ENCODE results near the gene EPHB1.

Gene EPHB1

DNA sequence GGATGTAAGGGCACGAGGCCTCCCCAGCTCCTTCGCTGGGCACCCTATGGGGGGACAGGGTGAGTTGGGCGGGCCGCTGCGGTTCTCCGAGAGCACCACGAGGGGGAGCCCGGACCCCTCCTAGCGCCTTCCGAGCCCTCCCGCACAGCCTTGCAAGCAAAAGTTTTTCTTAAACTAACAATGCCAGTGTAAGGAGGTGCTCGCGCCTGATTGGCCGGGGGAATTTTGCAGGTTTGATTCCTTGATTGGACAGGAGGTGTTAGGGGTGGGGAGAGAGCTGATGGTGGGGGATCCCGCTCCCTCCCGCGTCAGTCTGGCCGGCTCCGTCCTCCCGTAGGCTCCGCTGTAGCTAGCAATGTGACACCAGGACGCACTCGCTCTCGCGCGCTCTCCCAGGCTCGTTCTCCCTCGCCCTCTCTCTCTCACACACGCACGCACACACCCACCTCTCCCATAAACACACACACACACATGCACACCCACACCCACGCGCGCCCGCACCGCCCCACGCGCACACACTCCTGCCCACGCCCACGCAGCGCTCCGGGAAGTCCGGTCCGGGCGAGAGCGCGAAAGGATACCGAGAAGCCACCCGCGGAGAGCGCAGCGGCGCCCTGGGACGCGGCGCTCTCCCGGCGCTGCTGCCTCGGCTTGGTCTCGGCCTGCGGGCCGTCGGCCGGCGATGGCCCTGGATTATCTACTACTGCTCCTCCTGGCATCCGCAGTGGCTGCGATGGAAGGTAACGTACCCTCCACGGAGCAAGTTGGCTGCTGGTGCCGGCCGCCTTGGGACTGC lies at the start of gene EPHB1:
TSS of gene EPHB1 (plus strand) at position 311 of the 796 bp plus-strand sequence.
- in situ Hi-C loops (cut with HindIII; ENCODE audit: low sequenced_read_pairs): no loop called here

DNA sequence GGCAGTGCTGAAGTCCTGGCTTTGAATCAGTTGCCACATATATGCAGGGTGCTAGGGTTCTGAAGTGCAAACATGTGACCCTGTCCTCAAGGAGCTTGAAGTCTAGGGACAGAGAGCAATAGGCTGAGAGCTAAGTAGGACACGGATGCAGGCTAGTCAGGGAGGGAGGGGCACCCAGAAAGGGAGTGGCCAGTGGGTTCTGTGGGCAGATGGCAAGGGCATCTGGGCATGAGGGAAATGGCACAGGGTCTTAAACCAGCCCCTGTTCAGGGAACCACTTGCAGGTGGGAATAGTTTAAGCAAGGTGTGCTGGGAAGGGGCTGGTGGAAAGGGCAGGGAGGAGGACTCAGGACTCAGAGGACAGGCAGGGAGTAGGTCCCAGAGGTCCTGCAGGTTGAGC lies 46.4 kb upstream of the EPHB1 start:
- in situ Hi-C loops (cut with HindIII; ENCODE audit: low sequenced_read_pairs): no loop called here

DNA sequence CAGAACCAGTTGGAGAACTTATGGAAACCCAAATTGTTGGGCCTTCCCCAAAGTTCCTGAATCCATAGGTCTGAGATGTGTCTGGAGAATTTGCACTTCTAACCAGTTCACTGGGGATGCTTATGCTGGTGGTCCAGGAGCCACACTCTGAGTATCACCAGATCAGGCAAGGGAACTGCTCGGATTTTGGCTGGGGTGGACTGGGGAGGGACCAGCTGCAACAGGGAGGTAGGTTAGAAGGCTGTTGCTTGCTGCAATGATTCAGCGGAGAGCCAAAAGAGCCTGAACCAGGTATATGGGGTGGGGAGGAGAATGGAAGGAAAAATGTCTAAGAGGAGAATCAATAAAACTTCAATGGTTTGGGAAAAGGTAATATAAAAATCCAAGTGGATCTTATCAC lies 45.9 kb upstream of the EPHB1 start:
- in situ Hi-C loops (cut with HindIII; ENCODE audit: low sequenced_read_pairs): no loop called here

DNA sequence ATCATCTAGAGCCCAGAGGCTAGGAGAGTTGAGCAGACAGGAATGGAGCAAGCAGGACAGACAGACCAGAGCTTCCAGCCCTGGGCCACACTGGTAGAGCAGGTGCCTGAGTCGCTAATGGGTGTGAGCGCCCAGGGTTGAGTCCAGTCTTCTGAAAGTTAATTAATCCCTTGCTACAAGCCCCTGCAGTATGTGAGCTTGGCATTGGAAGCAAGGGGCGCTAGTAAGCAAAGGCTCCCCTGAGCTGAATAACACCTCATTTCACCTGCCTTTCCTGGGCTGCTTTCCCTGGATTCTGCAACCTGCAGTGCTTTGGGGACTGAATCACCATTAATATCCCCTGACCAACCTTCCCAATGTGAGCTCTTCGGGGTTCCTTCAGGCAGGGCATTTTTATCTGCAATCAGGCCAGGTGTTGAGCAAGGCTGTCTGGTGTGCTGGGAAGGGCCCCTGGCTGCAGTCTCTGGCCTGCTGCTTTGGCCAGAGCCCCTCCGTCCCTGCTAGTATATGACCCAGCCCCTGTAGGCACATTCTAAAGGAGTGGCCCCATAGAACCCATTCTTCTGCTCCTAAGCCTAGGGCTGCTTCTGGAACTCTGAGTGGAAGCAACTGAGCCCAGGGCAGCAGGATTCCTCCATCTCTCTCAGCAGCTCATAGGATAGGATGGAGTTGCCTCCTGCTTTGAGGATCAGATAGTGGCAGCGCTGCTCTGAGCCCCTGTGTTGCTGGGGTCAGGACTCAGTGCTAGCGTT lies 45.1 kb upstream of the EPHB1 start:
- in situ Hi-C loops (cut with HindIII; ENCODE audit: low sequenced_read_pairs): no loop called here

DNA sequence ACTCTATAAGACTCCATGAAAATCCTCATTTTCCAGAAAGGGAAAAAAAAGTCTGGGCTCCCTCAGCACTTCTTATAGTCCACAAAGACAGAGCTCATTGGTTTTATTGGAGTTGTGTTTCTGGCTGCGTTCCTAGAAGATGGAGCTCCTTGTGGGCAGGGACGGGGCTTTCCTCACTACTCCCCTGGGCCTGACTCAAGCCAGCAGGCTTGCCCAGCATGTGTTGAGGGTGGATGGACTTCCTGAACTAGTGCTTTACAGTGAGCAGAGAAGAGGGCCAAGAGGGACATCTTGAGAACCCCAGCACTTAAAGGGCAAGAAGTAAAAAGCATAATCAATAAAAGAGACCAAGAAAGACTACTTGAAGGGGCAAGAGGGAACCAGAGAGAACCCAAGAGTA lies 43.2 kb upstream of the EPHB1 start:
- in situ Hi-C loops (cut with HindIII; ENCODE audit: low sequenced_read_pairs): no loop called here

DNA sequence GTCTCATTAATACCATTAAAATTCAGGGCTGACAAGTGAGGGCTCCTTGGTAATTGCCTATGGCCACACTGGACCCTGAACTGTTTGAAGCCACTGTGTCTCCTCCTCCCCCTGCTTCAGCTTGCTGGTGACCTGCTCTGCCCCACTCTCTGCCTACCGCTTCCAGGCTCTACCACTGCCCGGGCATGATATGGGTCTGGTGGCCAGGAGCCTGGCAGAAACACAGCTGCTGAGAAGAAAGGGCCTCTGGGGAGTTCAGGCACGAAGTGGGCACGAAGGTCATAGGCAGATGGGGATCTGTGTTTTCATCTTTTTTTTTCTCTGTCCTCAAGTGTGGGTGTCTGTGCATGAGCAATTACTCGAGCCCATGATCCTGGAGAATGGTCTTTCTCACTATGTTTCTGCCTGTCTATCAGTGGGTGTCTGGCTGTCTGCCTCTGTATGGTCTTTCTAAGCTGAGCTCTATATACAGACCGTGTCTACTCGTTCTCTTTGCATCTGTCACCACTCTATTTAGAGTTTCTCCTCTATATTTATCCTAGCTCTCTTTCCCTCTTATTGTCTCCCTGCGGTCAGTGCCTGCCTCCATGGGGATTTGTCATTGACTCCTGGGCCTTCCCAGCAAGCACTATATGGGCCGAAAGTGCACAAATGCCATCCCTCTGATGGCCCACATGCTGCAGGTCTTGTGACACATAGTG lies 42.1 kb upstream of the EPHB1 start:
- in situ Hi-C loops (cut with HindIII; ENCODE audit: low sequenced_read_pairs): no loop called here

DNA sequence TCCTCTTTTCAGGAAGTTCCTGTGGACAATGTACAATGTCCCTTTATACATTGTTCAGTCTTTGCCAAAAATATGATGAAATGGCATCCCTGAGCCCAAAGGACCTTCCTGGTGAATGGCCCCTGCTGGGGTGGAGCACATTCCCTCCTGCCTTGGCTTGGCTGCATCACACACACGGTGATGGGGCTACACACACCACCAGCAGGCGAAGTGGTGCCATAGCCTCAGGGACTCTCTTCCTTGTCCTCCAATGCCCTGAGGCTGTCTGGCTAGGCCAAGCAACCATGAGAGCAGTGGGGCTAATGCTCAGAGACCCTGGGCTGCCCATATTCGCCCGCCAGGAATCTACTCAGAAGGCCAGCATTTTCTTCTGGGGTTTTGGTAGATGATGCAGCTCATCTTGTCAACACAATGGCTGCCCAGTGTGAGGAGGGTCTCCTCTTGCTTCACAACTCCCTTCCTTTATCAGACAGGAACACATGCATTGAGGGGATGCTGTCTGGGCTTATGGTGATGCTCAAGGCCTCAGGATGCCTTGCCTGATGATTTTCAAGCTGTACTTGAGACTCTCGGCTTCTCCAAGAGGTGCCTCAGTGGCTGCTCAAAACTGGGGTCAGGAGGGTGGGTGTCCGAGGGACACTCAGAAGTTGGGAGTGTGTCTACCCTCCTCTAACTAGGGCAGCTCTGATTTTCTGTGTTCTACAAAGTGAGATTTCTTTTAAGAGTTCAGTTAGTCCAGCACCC lies 40.9 kb upstream of the EPHB1 start:
- in situ Hi-C loops (cut with HindIII; ENCODE audit: low sequenced_read_pairs): no loop called here

DNA sequence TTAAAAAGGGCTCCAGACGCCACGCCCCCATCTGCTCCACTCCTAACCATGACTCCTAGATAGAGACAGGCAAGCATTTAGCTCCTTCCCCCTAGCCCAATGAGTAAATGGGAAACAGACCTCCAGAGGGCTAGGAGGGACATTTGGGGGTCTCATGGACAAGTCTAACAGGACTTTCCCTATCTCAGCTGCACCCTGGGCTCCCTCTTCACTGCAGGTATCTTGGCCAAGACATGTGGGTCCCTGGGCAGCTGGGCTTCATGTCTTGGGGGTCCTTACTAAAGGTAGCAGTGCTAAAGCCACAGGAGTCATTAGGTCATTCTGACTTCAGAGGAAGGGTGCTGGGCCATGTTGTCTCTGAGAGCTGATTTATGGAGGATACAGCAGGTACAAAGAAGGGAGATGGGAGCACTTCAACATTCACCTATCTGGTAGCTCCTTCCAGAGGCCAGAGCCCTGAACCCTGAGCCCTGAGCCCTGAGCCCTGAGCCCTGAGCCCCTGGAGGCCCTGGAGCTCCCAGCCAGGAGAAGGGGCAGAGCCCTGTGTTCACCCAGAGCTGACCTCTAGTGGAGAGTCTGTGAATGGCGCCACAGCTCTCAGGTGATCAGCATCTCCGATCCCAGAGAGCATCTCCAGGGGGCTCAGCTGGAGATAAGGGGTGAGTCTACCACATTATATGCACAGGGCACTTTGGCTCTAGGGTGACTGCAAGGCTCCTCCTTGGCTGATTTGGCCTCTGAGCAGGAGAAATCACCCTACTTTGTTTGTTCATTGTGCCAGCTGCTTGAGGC lies 40.1 kb upstream of the EPHB1 start:
- in situ Hi-C loops (cut with HindIII; ENCODE audit: low sequenced_read_pairs): no loop called here

DNA sequence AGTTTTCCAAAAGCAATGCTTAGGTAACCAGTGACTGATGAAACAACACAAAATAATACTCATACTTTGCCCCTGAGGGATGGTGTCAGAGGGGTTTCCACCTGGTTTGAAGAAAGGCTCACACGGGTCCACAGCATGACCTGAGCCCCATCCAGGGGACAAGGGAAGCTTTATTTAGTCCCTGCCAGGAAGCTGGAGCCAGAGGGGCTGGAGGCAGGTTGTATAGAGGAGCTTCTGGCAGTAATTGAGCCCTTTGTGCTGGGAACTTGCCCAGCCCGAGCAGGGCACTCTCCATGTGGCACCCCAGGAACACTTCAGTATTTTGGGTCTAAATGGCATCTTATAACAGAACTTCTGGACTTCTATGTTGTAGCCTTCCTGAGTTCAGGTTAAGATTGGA lies 39.2 kb upstream of the EPHB1 start:
- in situ Hi-C loops (cut with HindIII; ENCODE audit: low sequenced_read_pairs): no loop called here

DNA sequence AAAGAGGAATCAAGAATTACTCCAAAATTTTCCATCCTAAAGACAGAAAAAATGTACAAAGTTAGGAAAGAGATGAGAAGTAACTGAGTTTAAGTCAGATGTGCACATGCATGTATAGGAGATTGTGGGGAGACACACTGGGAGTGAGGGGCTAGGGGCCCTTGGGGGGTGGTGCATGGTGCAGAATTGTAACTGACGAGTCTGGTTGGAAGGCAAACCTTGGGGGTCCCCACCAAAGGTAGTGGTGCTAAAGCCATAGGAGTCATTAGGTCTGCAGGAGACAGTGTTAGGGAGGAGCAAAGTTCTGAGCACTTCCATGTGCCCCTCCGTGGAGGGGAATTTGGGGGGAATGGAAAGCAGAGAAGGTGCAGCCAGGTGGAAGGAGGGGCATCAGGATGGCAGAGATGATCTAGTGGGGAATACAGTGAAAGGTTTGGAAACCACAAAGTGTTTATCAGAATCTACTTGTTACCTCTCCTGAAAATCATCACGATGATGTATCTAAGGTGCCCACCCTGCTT lies 37.5 kb upstream of the EPHB1 start:
- in situ Hi-C loops (cut with HindIII; ENCODE audit: low sequenced_read_pairs): no loop called here

DNA sequence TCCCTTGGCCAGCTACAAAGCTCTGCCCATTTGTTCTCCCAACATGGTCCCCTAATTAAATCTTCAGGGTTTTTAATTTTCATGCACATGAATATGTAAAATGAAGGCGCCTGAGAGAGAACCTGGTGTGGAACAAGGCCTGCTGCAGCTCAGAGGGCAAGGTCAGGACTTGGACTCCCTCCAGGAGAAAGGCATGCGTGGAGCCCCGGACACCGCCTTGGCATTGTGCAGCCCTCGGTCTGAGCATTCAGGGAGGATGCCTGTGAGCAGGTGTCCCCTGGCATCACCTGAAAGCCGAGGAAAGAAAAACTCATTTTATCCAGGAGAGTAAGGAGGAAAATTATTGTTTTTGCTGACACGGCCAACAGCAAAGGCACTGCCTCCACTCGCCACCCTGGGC lies 33.8 kb upstream of the EPHB1 start:
- in situ Hi-C loops (cut with HindIII; ENCODE audit: low sequenced_read_pairs): no loop called here

DNA sequence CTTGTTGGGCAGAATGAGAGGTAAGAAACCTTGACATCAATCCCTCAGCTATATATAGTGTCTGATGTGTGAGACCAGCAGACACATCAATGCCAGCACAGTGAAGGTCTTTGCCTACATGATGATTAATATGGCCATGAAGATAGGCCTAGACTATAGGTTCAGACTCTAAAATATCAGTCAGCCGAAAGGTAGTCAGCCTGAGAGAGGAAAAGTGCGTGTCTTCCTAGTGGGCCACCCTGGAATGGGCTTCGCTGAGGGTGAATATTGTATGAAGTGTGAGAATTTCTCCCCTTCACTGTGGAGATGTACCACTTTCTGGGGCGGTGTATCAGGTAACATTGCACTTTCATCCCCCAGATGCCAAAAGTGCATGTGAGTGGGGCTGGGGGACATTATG lies 33.0 kb upstream of the EPHB1 start:
- in situ Hi-C loops (cut with HindIII; ENCODE audit: low sequenced_read_pairs): no loop called here

DNA sequence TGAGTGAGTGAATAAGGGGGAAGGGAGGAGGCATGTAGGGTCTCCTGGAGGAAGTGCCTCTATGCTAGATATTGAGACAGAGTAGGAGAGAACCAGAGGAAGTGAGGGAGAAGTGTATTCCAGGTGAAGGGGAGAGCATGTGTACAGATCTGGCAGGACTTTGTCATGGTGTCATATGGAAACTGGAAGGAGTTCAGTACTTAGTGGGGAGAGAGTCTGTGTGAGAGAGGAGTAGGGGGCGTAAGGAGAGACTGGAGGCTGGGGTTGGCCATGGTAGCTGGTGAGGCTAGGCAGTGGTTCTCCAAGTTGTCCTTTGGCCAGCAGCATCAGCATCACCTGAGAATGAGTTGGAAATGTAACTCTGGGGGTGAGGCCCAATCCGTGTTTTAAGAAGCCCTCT lies 29.6 kb upstream of the EPHB1 start:
- in situ Hi-C loops (cut with HindIII; ENCODE audit: low sequenced_read_pairs): no loop called here

DNA sequence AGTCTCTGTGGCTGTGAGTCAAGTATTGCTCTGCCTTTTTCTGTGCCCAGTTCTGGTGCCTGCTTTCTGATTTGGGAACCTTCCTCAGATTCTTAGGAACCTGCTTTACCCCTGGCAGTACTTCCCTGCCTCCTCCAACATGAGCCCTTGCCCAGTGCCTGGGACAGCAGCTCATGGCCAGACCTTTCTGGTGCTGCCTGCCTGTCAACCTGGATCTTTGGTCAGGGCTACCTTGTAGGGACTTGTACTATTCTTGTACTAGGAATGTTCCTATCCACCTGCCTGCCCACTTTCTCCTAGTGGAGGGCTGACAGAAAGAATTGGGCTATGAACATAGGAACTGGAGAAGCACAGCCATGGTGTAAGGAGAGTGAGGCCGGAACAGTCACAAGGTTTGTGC lies 28.8 kb upstream of the EPHB1 start:
- in situ Hi-C loops (cut with HindIII; ENCODE audit: low sequenced_read_pairs): no loop called here

DNA sequence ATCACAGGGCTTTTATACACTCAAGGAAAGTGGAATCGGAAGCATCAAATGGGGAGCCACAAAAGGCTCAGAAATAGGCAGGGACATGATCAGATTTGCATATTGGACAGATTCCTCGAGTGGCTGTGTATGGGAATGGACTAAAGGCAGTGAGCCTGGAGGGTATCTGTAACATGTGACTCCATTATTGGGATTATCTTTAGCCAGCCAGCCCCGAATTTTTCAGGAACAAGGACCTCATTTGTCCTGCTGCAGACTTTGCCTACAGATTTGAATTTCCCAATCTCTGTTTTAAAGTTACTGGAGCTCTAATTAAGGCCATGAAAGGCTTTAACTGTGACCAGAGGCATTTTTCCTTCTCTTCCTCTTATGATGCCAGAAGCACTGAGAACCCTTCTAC lies 26.9 kb upstream of the EPHB1 start:
- in situ Hi-C loops (cut with HindIII; ENCODE audit: low sequenced_read_pairs): no loop called here

DNA sequence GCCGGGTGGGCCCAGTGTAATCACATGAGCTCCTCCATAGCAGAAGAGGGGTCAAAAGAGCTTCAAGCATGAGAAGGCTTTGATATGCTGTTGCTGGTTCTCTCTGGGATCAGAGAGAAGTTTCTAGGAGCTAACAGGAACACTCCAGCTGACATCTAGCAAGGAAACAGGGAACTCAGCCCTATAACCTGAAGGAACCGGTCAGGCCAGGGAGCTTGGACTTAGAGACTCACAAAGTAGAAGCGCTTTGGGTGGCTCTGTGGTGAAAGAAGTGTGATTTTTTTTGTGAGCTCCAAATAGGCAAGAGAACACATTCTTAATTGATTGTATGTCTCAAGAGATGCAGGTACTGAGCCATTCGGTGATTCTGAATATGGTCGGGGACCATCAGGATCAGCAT lies 26.2 kb upstream of the EPHB1 start:
- in situ Hi-C loops (cut with HindIII; ENCODE audit: low sequenced_read_pairs): no loop called here

DNA sequence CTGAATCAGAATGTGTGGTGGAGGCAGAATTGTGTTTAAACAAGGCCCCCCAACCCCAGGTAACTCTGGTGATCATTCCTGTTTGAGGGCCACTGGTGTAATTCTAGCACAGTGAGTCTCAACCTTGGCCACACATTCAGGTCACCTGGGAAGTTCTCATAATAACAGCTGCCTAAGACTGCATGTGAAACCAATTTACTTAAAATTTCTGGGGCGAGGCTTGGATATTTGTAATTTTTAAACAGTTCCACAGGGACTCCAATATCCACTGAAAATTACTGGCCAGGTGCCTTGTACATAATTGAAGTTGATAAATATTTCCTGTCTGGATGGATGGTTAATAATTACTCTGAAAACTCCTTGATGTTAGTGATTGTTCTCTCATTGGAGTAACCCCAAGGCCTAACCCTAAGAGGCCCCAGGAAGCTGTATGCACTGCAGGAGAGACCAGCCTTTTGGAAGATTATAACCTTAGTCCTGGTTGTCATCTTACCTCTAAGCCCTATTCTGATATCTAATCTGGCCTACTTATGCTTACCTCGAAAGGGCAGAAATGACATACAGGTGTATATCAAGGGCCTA lies 25.7 kb upstream of the EPHB1 start:
- in situ Hi-C loops (cut with HindIII; ENCODE audit: low sequenced_read_pairs): no loop called here

DNA sequence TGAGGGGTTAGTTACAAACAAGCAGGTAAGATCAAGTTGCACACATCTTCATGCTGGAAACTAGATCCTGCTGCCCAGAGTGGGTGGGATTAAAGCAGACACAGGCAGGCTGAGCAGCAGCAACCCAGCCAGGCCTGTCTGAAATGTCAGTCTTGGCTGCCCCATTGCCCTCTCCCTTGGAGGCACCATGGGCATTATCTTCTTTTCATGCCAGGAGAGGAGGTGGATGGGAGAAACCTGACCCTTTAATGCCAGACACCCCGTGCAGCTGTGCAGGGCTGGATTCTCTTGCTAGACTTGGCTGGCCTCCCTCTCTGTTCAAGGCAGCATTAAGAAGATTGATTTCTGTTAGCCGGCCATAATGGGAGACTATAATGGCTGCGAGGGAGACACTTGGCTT lies 23.0 kb upstream of the EPHB1 start:
- in situ Hi-C loops (cut with HindIII; ENCODE audit: low sequenced_read_pairs): no loop called here

DNA sequence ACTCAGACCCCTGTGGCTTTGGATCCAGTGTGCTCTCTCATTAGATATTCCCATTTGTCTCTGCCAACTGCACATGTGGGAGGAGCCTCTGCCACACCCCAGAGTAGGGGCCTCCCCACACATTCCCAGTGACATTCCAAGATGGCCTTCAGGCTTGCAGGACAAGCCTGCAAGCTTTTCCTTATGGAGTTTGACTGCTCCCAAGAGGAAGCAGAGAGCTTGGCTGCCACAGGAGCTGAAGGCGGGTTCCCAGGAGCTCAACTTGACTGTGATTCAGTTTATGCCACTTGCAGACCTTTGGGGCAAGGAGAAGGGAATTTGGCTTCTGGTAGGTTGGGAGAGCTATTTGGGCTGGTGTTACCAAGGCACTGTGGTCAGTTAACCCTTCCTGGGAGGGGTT lies 22.5 kb upstream of the EPHB1 start:
- in situ Hi-C loops (cut with HindIII; ENCODE audit: low sequenced_read_pairs): no loop called here

DNA sequence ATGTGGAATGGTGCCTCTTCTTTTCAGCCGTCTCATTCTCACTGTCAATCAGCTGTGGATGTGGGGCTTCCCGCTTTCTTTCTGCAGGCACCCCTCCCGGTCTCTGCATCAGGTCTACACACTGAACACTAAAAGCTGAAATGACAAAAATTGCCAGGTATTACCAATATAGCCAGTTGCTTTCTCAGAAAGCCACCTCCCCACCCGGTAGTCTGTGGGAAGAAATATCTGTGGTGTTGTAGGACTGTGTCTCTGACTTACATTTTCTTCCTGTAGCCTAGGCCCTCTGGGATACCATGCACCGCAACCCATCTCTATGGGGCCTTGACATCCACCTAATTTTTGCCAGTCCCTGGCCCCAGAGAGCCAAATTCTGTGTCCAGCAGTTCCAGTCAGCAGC lies 19.2 kb upstream of the EPHB1 start:
- in situ Hi-C loops (cut with HindIII; ENCODE audit: low sequenced_read_pairs): no loop called here

All from endothelial cell of hepatic sinusoid (primary cell).